Stimulated activated CD4-positive, alpha-beta T cell treated with anti-CD3 and anti-CD28 coated beads, Interleukin-12 subunit alpha, Interleukin-12 subunit beta, amount 100 ng/mL, for 24 hours (primary cell): ENCODE results near the gene GLIPR1L2.

Experiments
- DNase-seq, 2 experiments: peaks; one replicate each; pipeline ENCODE4 v3.0.0-alpha.2; 2020; ENCODE audit warnings: low read depth in 2 of 2

Gene GLIPR1L2

DNA sequence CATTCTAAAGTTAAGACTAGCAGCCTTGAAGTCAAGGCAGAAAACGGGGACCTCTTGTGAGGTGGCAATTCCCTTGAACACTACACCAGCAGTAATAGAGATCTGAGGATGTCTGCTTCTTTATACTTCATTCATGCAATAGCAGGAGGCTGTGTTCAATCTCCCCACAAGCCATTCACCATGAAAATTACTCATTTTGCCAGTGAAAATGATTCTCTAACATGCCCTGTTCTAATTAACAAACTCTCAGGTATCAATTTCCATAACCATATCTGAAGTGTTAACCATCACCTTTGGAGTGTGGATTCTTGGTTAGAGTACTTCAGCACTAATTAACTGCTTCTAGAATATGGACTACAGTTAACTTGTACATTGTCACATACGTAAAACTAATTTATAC lies 86.2 kb downstream of the GLIPR1L2 start:
- DNase-seq: no peak

DNA sequence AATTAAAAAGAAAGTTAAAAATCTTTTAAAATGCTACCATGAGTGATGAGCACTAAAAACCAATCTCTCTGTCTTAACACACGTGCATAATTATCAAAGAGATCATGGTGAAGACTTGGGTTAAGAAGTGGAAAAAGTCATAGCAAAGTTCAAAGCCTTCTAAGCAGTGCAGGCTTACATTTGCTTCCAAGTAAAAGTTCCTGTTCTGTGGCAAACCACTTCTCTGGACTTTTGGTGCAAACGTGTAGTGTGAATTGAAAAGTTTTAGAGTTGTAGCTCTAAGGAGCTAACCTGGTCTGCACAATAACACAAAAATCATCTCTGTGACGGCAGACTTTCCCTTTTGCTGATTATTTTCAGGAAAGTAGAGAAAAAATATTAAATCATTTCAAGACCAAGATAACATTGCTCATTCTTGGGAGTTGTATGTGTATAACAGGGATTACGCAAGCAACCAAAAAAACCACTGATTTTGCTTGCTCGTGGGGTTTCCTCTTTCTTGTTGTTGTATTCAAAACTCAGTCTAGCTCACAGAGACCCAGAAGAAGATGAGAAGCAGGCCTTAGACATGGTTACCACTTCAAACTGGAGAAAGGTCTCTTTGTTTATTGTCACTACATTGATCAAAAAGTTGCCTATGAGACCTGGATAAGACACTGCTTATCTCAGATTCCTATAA lies 87.4 kb downstream of the GLIPR1L2 start:
- DNase-seq: no peak

DNA sequence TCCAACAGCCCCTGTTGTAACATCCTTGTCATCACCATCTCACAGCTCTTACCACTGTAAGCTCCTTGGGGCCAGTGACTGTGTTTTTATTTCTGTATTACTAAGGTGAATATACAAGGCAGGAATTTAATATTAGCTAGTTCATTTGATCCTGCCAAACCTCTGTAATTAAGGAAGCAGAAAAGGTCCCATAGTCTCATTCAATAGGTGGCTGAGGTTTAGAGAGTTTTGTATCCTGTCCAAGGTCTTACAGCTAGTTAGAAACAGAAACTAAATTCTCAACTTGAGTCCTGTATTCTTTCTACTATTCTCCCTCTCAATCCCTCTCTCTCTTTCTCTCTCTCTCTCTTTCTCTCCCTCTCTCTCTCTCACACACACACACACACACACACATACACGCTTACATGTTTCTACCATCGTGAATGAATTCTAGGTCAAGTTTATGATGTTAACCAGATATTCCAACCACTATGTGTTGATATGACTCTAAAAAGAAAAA lies 89.1 kb downstream of the GLIPR1L2 start:
- DNase-seq: no peak

DNA sequence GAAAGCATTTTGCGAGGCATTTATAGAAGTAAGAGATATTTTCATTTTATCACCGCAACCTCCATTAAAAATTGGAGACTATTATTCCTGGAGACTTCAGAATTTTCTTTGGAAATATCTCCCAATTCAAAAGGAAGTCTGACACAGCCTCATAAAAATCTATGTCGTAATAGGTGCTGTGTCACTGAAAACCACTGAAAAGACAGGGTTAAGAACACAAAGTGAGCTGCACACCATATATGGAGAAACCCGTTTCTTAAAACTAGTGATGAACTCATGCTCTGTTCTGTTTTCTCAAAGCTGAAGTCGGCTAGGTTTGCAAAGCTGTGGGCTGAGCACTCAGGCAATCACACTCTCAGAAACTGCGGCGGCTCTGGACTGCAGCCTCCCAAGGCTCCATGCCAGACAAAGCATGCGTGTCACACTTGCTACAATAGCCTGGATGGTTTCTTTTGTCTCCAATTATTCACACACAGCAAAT lies 89.6 kb downstream of the GLIPR1L2 start, which contains the start of gene GLIPR1:
TSS of gene GLIPR1 (plus strand) at position 287 of the 481 bp plus-strand sequence. CDS start at position 413, 126 bp downstream.
- peak; percentile 51 to 56 for DNase-seq

DNA sequence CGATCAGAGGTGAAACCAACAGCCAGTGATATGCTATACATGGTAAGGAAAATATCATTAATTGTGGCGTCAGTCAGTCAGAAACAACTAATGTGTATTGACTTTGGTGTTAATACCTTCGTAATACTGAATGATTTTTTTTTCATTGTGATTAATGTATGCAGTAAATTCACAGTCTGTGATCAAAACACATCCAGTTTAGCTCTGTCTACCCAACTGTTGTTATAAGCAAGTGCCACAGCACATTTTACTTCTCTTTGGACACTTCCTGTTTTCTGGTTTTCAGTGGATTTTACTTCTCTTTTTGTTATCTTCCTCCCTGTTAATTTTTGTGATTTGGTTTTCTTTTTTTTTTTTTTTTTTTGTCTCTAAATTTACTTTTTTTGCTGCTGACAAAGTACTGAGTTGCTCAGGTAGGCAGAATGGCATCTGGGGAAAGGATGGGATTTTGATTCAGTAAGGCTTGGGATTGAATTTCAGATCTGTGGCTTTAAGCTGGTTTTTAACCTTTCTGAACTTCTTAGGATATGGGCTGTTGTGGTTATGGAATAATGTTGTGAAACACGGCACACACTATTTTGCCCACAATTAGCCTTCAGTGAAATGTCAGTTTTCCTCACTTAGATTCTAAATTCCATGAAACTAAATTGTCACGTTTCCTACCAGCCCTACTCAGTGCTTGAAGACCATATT lies 90.3 kb downstream of the GLIPR1L2 start:
- DNase-seq: no peak

DNA sequence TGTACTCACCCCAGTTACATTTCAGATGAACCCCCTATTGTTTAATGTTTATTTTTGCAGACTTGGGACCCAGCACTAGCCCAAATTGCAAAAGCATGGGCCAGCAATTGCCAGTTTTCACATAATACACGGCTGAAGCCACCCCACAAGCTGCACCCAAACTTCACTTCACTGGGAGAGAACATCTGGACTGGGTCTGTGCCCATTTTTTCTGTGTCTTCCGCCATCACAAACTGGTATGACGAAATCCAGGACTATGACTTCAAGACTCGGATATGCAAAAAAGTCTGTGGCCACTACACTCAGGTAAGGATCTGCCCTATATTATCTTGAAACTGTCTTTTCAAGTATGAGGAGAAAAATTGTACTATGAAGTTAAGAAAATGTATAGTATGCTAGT lies 90.9 kb downstream of the GLIPR1L2 start:
- DNase-seq: no peak
